Trophoblast cell (in vitro differentiated cells and primary cell): ENCODE measurements around the gene MTIF3.

Experiments used
- DNase-seq, 2 donors: peaks; one replicate each; pipeline ENCODE4 v3.0.0-alpha.2; 2016
- H2AFZ ChIP-seq: 2 replicates; pipeline ENCODE4 v1.6.1; 2013; ENCODE audit warnings: low read length, moderate library complexity, mild to moderate bottlenecking; ENCODE audit not compliant: insufficient read depth, poor library complexity
- H2AK5ac ChIP-seq: 2 replicates; pipeline ENCODE4 v1.6.1; 2013; ENCODE audit warnings: mild to moderate bottlenecking, low read length
- H2BK120ac ChIP-seq: 2 replicates; pipeline ENCODE4 v1.6.1; 2013; ENCODE audit warnings: low read length, mild to moderate bottlenecking, moderate library complexity; ENCODE audit not compliant: insufficient read depth, poor library complexity
- H2BK12ac ChIP-seq: 2 replicates; pipeline ENCODE4 v1.6.1; 2013; ENCODE audit warnings: mild to moderate bottlenecking, low read length, moderate library complexity
- H2BK5ac ChIP-seq: 2 replicates; pipeline ENCODE4 v1.6.1; 2013; ENCODE audit warnings: low read length, low read depth, moderate library complexity, mild to moderate bottlenecking; ENCODE audit not compliant: poor library complexity
- H3K14ac ChIP-seq: 2 replicates; pipeline ENCODE4 v1.6.1; 2013; ENCODE audit warnings: mild to moderate bottlenecking, low read length
- H3K18ac ChIP-seq: 2 replicates; pipeline ENCODE4 v1.6.1; 2013; ENCODE audit warnings: mild to moderate bottlenecking, low read length
- H3K23ac ChIP-seq: 2 replicates; pipeline ENCODE4 v1.6.1; 2013; ENCODE audit warnings: low read length
- H3K27ac ChIP-seq: 2 replicates; pipeline ENCODE4 v1.5.1; 2013; ENCODE audit warnings: low read depth, mild to moderate bottlenecking, inconsistent platforms, low read length, moderate library complexity
- H3K27me3 ChIP-seq: 2 replicates; pipeline ENCODE4 v1.6.1; 2013; ENCODE audit warnings: inconsistent platforms, mild to moderate bottlenecking, low read length, moderate library complexity; ENCODE audit not compliant: insufficient read depth
- H3K36me3 ChIP-seq, 2 experiments: 1 replicate in 1 of 2; 2 replicates in 1 of 2; pipeline ENCODE4 v1.6.1; 2013; ENCODE audit warnings: low read length in 2 of 2, mild to moderate bottlenecking in 2 of 2, moderate library complexity in 1 of 2; ENCODE audit not compliant: insufficient read depth in 2 of 2, control insufficient read depth in 1 of 2
- H3K4ac ChIP-seq: 2 replicates; pipeline ENCODE4 v1.6.1; 2013; ENCODE audit warnings: low read depth, mild to moderate bottlenecking, low read length, moderate library complexity
- H3K4me1 ChIP-seq, 2 experiments: 1 replicate in 1 of 2; 2 replicates in 1 of 2; pipeline ENCODE4 v1.6.1; 2013; ENCODE audit warnings: low read length in 2 of 2, mild to moderate bottlenecking in 2 of 2, moderate library complexity in 1 of 2; ENCODE audit not compliant: insufficient read depth in 2 of 2, control insufficient read depth in 1 of 2
- H3K4me2 ChIP-seq: 2 replicates; pipeline ENCODE4 v1.6.1; 2013; ENCODE audit warnings: inconsistent platforms, mild to moderate bottlenecking, low read length, moderate library complexity
- H3K4me3 ChIP-seq: 2 replicates; pipeline ENCODE4 v1.5.1; 2013; ENCODE audit warnings: mild to moderate bottlenecking, low read depth, low read length, inconsistent platforms
- H3K79me1 ChIP-seq: one replicate; pipeline ENCODE4 v1.6.1; 2013; ENCODE audit warnings: low read length
- H3K79me2 ChIP-seq: 2 replicates; pipeline ENCODE4 v1.6.1; 2013; ENCODE audit warnings: low read length, mild to moderate bottlenecking; ENCODE audit not compliant: control insufficient read depth, insufficient read depth, poor library complexity
- H3K9ac ChIP-seq: 2 replicates; pipeline ENCODE4 v1.6.1; 2013; ENCODE audit warnings: mild to moderate bottlenecking, low read length
- H3K9me3 ChIP-seq: 2 replicates; pipeline ENCODE4 v1.6.1; 2013; ENCODE audit warnings: low read depth, mild to moderate bottlenecking, control low read depth, inconsistent platforms, low read length; ENCODE audit not compliant: insufficient read depth
- H4K12ac ChIP-seq: 2 replicates; pipeline ENCODE4 v1.6.1; 2013; ENCODE audit warnings: low read depth, mild to moderate bottlenecking, low read length, moderate library complexity
- H4K8ac ChIP-seq: 2 replicates; pipeline ENCODE4 v1.6.1; 2013; ENCODE audit warnings: low read depth, mild to moderate bottlenecking, low read length, moderate library complexity
- H4K91ac ChIP-seq: one replicate; pipeline ENCODE4 v1.6.1; 2013; ENCODE audit warnings: low read depth, mild to moderate bottlenecking, low read length, moderate library complexity
- WGBS: extraction: QIAGEN DNeasy Blood & Tissue Kit; methylation state at CpG from one replicate; pipeline ENCODE4 v1.1.7; 2013; ENCODE audit warnings: missing lambda C conversion rate; ENCODE audit not compliant: insufficient read length, insufficient coverage; ENCODE audit errors: extremely low coverage; 5-methylcytosine and 5-hydroxymethylcytosine counted together

Gene MTIF3

GRCh38 chr13:27423333-27423732, 27.0 kb downstream of the MTIF3 start:
- H2AK5ac ChIP-seq: no peak overlapping the region
- H3K4ac ChIP-seq: no peak overlapping the region
- H3K9ac ChIP-seq: no peak overlapping the region
- no peak overlapping the region for H2BK12ac ChIP-seq
- H3K27ac ChIP-seq: no peak overlapping the region
- no peak overlapping the region for H3K14ac ChIP-seq
- no peak overlapping the region for H2AFZ ChIP-seq
- no peak for DNase-seq
- peaks cover 4% of the 10 kb centered on the region for H3K79me2 ChIP-seq
- no peak overlapping the region for H3K4me3 ChIP-seq
- H4K91ac ChIP-seq: no peak overlapping the region
- peaks cover 6% of the 10 kb centered on the region for H3K79me1 ChIP-seq
- H3K4me1 ChIP-seq: peaks cover 9 to 15% of the 10 kb centered on the region in 2 experiments
- H4K8ac ChIP-seq: peak overlapping the region; percentile 23
- H3K23ac ChIP-seq: no peak overlapping the region
- no peaks in the 10 kb centered on the region for H3K27me3 ChIP-seq
- no CpG with 5 or more reads among the region's 7 CpGs for WGBS
- no peak overlapping the region for H3K18ac ChIP-seq
- H2BK5ac ChIP-seq: no peak overlapping the region
- no peak overlapping the region for H2BK120ac ChIP-seq
- peaks cover 1% of the 10 kb centered on the region for H3K9me3 ChIP-seq
- no peak overlapping the region for H4K12ac ChIP-seq
- H3K4me2 ChIP-seq: no peak overlapping the region
- H3K36me3 ChIP-seq: peaks cover 2 to 8% of the 10 kb centered on the region in 2 experiments

GRCh38 chr13:27421101-27421871, 29.1 kb downstream of the MTIF3 start:
- H3K14ac ChIP-seq: no peak overlapping the region
- H2AK5ac ChIP-seq: no peak overlapping the region
- H3K79me2 ChIP-seq: peaks cover 4% of the 10 kb centered on the region
- H4K91ac ChIP-seq: no peak overlapping the region
- no peaks in the 10 kb centered on the region for H3K36me3 ChIP-seq
- H3K27me3 ChIP-seq: no peaks in the 10 kb centered on the region
- H2BK5ac ChIP-seq: no peak overlapping the region
- no peak for DNase-seq
- peaks cover 9 to 15% of the 10 kb centered on the region in 2 experiments for H3K4me1 ChIP-seq
- H4K8ac ChIP-seq: no peak overlapping the region
- no peak overlapping the region for H2BK120ac ChIP-seq
- H2BK12ac ChIP-seq: no peak overlapping the region
- H3K79me1 ChIP-seq: peaks cover 6% of the 10 kb centered on the region
- no peak overlapping the region for H3K9ac ChIP-seq
- no peak overlapping the region for H3K4me2 ChIP-seq
- H3K9me3 ChIP-seq: no peaks in the 10 kb centered on the region
- no peak overlapping the region for H3K4ac ChIP-seq
- no peak overlapping the region for H2AFZ ChIP-seq
- WGBS: no CpG with 5 or more reads among the region's 8 CpGs
- H3K23ac ChIP-seq: no peak overlapping the region
- H3K4me3 ChIP-seq: no peak overlapping the region
- H3K27ac ChIP-seq: no peak overlapping the region
- no peak overlapping the region for H3K18ac ChIP-seq
- H4K12ac ChIP-seq: no peak overlapping the region

GRCh38 chr13:27419328-27419727, 31.0 kb downstream of the MTIF3 start:
- H3K4me1 ChIP-seq: no peaks in the 10 kb centered on the region
- H2BK12ac ChIP-seq: no peak overlapping the region
- H3K27ac ChIP-seq: no peak overlapping the region
- no peaks in the 10 kb centered on the region for H3K9me3 ChIP-seq
- no peak overlapping the region for H2BK5ac ChIP-seq
- no peak overlapping the region for H3K4ac ChIP-seq
- H3K79me1 ChIP-seq: peaks cover 2% of the 10 kb centered on the region
- no peaks in the 10 kb centered on the region for H3K27me3 ChIP-seq
- H4K8ac ChIP-seq: no peak overlapping the region
- no CpG with 5 or more reads among the region's 1 CpG for WGBS
- no peak overlapping the region for H4K12ac ChIP-seq
- H3K79me2 ChIP-seq: no peaks in the 10 kb centered on the region
- H3K36me3 ChIP-seq: no peaks in the 10 kb centered on the region
- H4K91ac ChIP-seq: no peak overlapping the region
- no peak overlapping the region for H3K18ac ChIP-seq
- H2AFZ ChIP-seq: no peak overlapping the region
- no peak overlapping the region for H2BK120ac ChIP-seq
- no peak overlapping the region for H3K4me3 ChIP-seq
- no peak overlapping the region for H2AK5ac ChIP-seq
- no peak overlapping the region for H3K4me2 ChIP-seq
- DNase-seq: no peak
- no peak overlapping the region for H3K9ac ChIP-seq
- no peak overlapping the region for H3K23ac ChIP-seq
- H3K14ac ChIP-seq: no peak overlapping the region

- no peak overlapping the region for H4K8ac ChIP-seq
- H3K27me3 ChIP-seq: no peaks in the 10 kb centered on the region
- H2BK120ac ChIP-seq: no peak overlapping the region
- no peak for DNase-seq
- H3K9ac ChIP-seq: no peak overlapping the region
- no peak overlapping the region for H3K4me3 ChIP-seq
- H3K4me1 ChIP-seq: no peaks in the 10 kb centered on the region
- H4K91ac ChIP-seq: no peak overlapping the region
- H3K79me2 ChIP-seq: no peaks in the 10 kb centered on the region
- H4K12ac ChIP-seq: no peak overlapping the region
- no peak overlapping the region for H2AK5ac ChIP-seq
- no peaks in the 10 kb centered on the region for H3K79me1 ChIP-seq
- no peak overlapping the region for H2BK5ac ChIP-seq
- H3K27ac ChIP-seq: no peak overlapping the region
- no peak overlapping the region for H2AFZ ChIP-seq
- H2BK12ac ChIP-seq: no peak overlapping the region
- H3K4ac ChIP-seq: no peak overlapping the region
- no peaks in the 10 kb centered on the region for H3K36me3 ChIP-seq
- no peak overlapping the region for H3K4me2 ChIP-seq
- H3K9me3 ChIP-seq: no peaks in the 10 kb centered on the region
- H3K18ac ChIP-seq: no peak overlapping the region
- H3K23ac ChIP-seq: no peak overlapping the region
- no peak overlapping the region for H3K14ac ChIP-seq
- WGBS: no CpG with 5 or more reads among the region's 1 CpG
These were observed 35.2 kb downstream of the MTIF3 start for GRCh38 chr13:27415116-27415515.
